GM21515 (cell line): ENCODE results near the gene FUCA2.
"Not testable (repeated sequence)": the region's sequence is repeated elsewhere in the genome, so short reads cannot be mapped to it uniquely, and the experiment has no call there.

ENCODE experiments used
- ATAC-seq: cut with Tn5 transposase; IDR thresholded peaks from one replicate; pipeline ENCODE4 v1.9.1; 2021; ENCODE audit not compliant: unreplicated experiment

FUCA2 gene

DNA sequence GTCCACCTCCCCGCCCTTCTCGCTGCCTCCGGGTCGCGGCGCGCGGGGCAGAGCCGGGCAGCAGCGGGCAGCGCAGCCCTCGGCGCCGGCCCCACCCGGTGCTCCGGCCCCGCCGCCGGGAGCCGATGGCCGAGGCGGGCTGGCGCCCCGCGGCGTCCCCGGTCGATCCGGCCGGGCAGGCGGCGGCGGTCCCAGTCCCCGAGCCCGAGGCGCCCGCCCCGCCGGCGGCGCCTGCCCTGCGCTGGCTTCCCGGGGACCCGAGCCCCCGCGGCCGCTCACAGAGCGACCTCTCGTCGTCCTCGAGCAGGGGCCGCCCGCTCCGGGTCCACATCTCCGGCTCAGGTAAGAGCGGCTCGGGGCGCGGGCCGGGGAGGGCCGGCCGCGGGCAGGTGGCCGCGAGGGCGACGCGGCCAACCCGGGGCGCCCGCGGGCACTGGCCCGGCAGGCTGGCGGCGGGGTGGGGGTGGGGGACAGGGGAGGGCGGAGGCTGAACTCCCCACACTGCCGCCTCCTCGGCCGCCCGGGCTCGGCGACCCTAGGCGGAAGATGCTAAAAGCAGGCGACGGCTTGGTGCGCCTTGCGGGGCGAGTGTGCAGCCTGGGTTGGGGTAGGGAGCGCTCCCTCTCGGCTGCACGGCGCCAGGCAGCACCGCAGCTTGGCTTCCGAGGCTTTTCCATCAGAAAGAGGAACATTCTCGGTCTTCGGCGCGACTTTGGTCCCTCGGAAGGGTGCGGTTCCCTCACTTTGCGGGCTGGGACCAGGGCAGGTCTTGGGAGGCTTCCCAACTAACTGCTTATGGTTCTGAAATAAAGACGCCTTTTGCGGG, 25.6 kb upstream of the FUCA2 start:
- peak; percentile 56 for ATAC-seq

DNA sequence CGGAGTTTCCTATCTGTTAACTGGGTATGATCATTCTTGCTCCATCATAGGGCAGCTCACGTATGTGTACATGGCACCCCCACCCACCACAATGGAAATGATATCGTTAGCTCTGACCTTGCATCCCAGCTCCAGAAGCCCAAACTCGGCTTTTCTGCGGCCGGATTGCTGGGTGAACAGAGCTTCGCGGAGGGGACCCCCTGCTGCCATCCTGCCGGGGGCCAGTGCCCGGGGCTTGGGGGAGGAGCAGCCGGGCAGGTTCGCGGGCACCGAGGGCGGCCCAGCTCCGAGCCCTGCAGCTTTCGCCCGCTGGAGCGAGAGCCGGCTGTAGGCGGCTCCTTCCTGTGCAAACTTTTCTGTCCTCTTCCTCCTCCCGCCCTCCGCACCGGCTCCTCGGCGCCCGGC, 24.9 kb upstream of the FUCA2 start:
- ATAC-seq: peak; percentile 61

DNA sequence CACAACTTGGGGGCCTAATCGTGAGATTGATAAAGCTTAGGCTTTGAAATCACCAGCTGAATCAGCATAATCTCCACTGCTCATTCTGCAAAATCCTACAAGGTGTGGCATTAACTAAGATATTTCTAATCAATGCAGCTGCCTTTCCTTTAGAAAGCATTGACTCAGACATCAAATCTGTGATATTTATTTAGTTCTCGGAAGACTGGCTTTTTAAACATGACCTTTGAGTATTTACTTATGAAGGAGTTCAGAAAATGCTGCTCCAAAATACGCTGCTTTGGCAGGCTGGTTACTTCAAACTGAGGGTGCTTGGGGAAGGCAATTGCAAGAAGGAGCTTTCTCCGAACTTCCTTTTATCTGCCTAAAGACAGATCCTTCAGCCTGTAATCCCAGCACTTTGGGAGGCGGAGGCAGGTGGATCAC, 23.7 kb upstream of the FUCA2 start:
- ATAC-seq: no peak

DNA sequence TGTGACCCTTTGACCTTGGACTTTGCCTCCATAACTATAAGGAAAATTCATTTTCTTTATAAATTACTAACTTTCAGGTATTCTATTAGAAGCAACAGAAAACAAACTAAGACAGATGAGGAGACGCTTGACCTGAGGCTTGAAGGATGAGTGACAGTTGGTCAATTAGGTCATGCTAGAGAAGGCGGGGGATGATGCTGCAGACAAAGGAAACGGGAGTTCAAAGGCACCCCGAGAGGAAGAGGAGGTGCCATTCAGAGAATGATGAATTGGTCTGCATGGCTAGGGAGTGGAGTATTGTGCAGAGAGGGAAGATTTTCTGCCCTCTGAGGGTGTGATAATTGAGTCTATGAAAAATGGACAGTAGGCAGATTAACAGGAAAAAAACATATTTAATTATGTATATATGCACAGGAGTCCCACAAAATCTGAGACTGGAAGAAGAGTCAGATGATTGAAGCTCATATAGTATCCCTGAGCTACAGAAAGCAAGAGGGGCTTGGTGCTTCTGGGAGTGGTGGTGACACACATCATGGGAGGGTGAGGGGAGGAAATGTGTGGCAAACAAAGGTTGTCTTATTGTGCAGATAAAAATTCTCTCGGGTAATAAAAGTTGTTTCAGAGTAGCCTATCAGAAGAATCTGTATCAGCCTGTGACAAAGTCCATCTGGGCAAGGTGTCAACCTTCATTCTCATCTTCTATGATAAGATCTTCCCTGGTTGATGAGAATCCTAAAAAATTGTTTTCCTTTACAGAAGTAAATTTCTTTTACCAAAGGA, 20.4 kb upstream of the FUCA2 start:
- no peak for ATAC-seq

DNA sequence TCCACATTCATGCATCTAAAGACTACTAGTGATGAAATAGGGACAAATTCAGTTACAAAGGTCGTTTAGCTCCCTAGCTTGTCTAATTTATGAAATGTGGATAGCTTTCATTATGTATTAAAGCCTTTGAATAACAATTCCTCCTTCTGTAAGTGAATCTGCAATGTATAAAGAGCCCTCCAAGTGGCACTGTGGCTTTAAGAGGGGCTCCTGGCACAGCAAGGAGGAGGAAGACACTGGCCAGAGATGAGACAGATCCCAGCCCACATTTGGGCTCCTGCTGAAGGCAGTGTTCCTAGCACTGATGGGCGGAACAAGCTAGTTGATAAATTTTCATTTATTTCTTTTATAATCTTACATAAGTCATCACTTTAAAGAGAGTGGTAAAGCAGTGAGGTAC, 17.6 kb upstream of the FUCA2 start:
- ATAC-seq: no peak

DNA sequence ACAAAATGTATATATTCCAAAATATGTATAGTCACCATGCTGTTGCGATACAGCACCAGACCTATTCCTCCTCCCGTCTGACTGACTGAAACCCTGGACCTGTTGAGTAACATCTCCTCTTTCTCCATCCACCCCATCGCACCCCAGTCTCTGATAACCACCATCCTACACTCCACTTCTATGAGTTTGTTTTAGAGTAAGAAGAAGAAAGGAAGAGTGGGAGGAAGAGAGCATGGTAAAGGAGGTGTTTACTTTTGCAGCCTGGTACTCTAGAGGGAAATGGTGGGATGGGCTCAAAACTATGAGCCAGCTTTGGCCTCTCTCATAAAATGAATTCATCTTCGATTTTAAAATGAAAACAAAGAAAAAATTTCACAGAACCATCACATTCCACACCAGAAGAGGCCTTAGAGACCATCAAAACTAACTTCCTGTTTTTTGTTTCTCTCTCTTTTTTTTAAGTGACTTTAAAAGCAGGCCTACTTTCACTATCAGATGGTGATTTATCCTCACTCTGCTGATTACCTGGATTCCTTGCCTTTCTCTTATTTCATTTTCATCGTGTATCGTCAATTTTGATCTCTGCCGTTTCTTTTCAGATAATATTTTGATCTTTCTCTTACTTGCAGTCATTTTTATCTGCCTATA, 16.8 kb upstream of the FUCA2 start:
- peak; percentile 59 for ATAC-seq

DNA sequence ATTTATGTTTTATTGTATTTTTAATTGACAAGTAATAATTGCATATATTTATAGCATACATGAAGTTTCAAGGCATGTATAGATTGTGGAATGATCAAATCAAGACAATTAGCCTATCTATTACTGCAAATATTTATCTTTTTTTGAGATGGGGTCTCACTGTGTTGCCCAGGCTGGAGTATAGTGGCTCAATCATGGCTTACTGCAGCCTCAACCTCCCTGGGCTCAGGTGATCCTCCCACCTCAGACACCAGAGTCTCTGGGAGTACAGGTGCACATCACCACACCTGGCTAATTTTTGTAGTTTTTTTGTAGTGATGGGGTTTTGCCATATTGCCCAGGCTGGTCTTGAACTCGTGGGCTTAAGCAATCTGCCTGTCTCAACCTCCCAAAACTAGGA, 16.2 kb upstream of the FUCA2 start:
- ATAC-seq: no peak

DNA sequence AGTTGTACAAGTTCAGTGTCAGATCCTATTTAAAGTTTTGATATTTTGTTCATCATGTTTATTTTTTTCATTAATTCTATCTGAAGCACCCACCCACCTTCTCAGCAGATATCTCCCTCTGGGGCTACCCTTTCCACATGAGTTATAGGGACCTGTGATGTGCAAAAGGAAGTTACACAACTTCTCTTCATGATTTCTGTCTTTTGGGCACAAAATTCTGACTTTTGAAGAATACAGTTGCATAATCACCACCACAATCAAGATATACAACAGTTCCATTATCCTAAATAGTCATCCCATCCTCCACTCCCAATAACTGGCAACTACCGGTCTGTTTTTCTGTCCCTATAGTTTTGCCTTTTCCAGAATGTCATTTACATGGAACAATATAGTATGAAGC, 13.8 kb upstream of the FUCA2 start:
- no peak for ATAC-seq

DNA sequence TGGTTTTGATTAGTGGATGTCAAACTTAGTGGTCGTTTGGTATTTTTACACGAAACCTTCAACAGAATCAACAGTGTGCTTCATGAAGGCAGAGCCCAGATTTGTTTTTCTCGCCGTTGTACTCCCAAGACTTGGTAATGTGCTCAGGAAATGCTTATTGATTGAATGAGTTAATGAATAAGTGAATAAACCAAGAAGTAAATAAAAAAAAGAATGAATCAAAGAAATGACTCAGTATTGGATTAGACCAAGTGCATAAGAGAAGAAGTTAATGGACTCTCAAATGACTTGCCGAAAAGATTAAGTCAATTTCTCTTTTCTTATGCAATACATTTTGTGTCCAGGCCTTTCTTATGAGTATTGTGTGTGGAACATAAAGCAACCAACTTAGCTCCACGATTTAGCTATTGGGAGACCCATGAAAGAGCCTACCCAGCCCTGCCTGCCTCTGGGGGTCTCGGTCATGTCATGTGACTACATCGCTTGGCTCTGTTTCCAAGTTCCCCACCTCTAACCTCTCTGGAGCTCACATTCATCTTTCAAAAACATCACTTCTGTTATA, 10.6 kb upstream of the FUCA2 start:
- no peak for ATAC-seq

DNA sequence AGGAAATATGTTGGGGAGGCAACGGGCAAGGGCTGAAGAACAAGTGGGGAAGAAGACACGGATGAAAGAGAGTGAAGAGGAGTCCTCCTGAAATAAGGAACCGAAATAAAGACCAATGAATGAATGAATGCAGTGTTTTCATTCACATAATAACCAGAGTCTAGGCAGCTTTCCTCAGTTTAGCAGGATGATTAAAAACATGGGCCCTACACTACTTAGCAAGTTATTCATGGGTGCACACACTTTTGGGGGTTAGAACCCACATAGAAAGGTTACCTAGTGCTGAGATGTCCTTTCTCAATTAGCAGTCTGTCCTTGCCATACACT, 5.9 kb upstream of the FUCA2 start:
- no peak for ATAC-seq

DNA sequence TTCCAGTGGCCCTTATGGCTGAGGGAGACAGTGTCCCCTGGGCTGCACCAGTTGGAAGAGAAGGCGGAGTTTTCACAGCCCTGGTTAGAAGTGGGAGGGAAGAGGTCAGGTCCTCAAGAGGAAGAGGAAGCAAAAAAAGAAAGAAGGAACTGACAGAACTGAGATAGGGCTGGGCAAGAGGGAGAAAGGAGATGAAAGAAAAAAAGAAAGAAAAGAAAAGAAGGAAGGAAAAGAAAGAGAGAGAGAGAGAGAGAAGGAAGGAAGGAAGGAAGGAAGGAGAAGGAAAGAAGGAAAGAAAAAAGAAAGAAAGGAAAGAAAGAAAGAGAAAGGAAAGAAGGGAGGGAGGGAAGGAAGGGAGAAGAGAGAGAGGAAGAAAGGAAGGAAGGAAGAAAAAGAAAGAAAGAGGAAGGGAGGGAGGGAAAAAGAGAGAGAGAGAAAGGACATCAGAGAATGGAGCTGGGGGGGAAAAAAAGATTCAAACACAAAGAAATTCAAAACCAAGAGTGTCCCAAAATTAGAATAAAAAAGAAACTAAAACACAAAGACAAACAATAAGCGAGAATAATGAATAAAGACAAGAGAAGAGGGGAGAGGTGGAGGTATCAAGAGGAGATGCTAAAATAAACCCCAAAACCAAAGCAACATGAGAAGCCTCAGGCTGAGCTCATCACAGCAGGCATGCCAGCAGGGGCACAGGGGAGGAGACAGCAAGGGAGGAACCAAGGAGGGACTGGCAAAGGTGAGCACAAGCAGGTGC, 5.3 kb upstream of the FUCA2 start:
- ATAC-seq: no peak

DNA sequence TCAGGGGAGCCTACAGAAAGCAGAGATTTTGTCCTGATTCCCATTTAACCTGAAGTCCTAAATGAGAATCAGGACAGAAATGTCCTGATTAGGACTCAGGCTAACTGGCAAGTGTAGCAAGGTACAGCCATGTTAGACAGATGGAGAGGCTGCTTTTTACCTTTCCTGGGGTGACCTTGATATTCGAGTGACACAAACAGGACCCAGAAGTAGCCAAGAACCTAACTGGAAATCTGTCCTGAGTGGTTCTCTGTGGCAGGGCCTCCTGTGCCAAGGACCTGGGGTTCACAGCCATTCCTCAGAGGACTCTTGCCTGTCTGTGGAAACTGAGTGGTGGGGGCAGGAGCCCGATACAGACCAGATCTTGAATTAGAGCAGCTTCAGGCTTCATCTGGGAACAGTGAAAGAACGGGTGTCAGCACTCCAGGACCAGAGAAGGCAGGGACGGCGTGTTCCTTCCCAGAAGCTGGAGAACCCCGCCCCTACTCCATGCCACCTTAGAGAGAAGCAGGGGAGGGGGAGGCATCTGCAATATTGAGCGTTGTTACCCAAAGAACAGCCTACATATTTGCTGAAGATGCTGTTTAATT, 4.3 kb upstream of the FUCA2 start:
- no peak for ATAC-seq

DNA sequence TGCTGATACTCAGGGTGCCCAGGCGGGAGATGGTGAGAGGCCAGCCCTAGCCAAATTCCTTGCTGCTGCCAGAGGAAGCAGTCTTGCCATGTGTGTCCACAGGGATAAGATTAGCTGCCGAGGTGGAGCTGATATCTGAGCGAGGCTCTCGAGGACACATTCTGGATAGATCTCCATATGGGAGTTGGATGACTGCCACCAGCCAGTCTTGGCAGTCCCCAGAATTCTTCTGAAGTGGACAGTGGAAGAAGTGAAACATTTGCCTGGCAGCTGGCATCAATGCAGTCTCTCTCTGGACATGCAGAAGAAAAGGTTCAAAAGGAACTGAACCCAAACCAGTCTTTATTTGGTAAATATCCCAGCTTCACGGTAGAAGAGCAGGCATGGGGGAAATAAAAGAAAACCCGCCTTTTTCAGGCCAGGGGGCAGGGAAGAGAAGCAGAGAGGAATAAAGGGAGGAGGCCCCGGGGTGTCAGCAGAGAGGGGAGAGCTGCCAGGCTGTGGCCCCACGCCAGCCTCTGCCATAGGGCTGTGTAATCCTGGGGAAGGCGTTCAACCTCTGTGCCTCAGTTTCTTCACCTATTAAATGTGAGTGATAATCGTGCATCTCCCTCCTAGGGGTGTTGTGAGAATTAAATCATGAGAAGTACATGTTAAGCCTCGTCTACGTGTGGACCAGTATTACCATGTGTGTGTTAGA, 3.7 kb upstream of the FUCA2 start:
- no peak for ATAC-seq

DNA sequence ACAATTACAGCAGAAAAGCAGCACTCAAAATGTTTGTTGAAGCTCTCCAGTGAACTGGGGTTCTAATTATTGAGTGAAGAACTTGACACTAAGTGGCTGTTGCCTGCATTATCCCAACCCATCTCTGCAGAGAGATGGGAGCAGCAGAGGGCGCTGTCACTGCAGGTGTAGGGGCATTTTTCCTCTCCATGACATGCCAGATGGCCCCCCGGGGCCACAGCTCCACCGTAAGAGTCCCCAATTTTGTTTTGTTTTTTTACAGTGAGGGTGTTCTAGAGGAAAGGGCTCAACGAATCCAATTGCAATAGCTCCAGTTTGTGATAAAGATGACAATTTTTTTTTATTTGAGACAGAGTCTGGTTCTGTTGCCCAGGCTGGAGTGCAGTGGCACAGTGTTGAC, 1.9 kb upstream of the FUCA2 start:
- no peak for ATAC-seq

DNA sequence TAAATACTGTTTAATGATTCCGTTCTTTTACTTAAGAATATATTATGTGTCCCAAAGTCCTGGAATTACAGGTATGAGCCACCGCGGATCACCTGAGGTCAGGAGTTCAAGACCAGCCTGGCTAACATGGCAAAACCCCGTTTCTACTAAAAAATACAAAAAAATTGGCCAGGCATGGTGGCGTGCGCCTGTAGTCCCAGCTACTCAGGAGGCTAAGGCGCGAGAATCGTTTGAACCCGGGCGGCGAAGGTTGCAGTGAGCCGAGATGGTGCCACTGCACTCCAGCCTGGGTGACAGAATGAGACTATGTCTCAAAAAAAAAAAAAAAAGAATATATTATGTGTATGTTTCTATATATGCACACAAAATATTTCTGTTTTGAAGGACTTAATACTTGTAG, 1.2 kb downstream of the FUCA2 start:
- not testable (repeated sequence) for ATAC-seq

DNA sequence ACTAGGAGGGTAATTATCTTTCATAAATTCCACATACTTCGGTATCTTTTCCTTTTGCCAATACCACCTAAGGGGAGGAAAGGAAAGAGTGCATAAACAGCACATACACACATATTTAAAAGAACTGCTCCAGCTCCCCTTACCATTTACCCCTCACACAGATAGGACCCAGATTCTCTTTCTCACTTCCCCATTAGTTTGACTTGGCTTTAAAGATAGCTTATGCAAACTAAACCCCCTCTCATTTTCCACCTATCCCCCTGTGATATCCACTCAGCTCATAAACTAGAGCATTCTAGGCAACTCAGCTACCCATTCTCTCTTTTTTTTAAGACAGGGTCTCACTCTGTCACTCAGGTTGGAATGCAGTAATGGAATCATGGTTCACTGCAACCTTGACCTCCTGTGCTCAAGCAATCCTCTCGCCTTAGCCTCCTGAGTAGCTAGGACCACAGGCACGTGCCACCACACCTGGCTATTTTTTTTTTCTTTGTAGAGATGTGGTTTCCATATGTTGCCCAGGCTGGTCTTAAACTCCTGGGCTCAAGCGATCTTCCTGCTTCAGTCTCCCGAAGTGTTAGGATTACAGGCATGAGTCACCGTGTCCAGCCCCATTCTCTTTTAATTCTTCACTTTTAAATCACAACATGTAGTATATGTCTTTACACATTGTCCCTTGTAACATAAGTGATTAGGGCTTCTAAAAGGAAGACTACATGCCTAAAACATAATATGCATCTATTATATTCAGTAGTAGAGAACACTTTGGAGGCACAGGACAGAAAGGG, 4.0 kb downstream of the FUCA2 start:
- ATAC-seq: peak; percentile 59

DNA sequence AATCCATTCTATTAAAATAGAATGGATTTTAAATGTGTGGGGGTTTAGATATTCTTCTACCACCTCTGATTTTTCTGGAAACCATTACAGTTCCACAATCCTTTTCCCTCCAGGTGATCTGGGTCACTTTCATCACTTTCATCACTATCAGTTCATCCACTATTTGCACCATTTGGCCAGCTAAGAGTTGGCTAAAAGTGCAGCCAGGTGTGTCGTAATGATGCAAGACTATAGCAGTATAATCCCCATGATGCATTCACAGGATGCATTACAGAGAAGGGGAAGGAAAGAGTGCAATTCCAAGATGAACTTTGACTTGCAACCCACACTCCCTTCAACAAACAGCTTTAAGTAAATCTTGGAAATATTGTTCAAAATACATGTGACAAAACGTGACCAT, 4.9 kb downstream of the FUCA2 start:
- ATAC-seq: no peak

DNA sequence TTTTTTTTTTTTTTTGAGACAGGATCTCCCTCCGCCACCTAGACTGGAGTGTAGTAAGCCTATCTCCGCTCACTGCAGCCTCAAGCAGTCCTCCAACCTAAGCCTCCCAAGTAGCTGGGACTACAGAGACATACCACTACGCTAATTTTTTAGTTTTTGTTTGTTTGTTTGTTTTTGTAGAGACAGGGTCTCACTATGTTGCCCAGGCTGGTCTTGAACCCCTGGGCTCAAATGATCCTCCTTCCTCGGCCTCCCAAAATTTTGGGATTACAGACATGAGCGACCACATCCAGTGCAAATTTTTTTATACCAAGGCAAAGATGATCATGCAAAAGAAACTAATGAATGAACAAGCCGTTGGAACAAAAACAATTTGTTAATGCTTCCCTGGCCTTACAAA, 5.3 kb downstream of the FUCA2 start:
- no peak for ATAC-seq

DNA sequence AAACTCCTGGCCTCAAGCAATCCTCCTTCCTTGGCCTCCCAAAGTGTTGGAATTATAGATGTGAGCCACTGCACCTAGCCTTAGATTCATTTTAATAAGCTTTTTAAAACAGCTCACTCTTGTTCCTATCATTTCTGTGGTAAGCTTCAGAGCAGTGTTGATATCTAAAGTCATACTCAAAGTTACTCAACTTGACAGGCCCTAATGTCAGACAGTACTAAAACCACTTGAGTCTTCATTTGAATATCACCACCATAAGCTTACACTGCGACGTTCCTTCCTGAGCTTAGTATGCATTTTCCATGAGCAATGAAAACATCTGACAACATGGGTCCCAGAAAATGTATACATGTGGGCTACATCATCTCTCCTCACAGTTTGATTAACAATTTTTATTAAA, 6.0 kb downstream of the FUCA2 start:
- no peak for ATAC-seq
